Measurements from ENCODE around the gene PARP6.

PARP6 gene

DNA sequence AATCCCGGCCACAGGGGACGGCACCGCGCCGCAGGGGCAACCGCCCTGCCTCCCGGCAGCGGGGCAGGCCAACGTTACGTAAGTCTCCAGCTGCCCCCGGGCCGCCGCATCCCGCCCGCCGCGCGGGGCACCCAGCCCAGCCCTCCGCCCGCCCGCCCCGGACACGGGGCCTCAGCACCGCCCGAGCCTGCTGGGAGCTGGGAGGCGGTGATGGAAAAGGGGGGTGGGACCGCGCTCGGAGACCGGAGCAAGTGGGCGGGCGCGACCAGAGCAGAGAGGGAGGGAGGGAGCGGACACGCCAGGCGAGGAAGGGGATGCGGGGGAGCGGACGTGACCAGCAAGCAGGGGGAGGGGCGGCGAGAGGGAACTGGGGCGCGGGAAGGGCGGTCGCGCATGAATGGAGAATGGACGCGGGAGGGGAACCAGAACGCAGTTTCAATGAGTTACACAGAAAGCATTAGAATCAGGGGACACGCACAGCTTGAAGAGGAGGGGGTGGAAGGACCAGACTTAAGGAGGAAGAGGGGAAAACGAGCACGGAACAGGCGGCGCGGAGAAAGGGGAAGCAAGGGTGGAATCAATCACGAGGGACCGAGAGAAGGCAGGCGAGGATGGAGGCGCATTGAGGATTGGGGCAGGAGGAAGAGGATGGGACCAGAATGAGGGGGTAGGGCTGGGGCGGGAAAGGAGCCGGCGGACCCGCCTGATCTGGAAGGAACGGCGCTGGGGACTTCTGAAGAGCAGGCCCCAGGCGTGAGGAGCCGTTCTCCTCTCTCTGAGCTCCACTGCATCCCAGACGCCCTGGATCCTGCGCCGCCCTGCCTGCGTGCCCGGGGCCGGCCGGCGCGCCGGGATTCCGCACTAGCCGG, 41.9 kb downstream of the PARP6 start:
- peak; percentile 68 to 77 for DNase-seq

DNA sequence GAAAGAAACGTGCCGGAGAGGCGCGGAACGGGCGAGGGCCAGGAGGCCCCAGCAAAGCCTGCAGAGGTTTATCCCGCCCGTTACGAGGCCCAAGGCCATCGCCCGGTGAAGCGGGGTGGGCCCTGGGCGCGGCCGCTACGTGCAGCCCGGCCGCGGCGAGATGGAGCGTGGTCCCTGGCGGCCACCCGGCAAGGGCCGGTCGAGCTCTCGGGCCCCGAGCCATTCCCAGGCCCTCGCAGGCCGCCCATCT, 42.5 kb downstream of the PARP6 start:
- no peak for DNase-seq

DNA sequence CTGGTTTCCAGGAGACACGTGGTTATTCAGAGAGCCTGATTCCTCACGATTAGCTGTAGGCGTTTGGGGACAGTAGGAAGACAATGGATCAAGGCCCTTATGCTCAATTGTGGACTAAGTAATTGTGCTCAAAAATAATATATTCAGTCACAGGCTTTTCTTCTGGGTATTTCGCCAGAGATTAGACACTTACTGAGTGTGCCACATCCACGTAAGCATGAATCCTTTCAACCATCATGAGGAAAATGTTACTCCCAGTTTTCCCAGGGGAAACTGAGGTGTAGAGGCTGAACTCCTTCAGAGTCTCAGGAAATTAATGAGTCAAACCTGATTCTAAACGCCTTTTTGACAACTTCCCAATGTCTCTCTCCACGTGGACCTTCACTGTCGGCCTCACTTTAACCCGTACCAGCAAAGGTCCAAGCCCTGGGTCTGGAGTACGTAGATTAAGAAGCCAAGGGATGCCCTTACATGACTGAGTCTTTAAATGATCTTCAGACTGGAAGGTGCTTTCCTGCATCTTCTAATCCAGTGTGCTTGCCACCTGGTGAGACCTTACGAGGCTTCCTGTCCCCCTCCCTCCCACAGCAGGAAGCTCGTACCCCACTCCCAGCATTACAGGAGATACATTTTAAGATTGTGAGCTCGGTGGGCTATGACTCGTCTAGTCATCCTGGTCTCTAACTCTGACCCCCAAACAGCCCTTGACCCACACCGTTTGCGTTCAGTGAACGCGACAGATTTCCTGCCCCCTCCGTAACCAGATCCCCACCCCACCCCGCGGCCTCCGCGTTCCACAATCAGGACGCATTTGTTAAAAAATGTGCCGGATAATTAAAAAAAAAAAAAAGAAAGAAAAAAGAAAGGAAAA, 43.0 kb downstream of the PARP6 start:
- DNase-seq = peak; percentile 26 to 60

DNA sequence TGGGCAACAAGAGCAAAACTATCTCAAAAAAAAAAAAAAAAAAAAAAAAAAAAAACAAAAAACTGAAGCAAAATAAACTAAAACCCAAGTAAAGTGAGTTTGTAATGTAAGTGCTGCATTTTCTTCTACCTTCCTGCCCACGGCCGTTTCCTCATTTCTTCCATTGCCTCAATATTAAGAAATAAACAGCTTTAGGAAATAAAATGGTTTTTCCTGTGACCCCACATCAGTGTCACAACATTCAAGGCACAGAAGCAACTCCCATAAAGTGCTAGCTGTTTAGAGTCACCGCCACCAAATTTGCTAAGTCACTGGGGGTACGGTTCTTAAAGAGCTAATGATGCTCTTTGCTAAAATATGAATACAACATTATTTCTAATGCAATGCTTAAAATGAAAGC, 44.6 kb downstream of the PARP6 start:
- DNase-seq = peak in 1 of 2 donors; percentile 40

DNA sequence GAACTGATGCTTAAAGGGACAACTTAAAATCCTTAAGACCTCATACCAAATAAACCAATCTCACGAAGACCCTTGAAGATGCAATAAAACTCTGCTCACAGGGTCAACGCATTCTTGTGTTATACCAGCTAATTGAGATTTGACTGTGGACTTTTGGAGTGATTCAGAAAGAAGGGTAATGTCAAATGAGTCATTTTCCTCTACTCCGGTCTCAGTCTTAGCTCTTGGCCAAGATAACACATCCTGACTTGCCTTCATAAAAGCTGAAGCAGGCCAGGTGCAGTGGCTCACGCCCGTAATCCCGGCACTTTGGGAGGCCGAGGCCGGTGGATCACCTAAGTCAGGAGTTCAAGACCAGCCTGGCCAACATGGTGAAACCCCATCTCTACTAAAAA, 45.2 kb downstream of the PARP6 start:
- DNase-seq = peak; percentile 17 to 20

DNA sequence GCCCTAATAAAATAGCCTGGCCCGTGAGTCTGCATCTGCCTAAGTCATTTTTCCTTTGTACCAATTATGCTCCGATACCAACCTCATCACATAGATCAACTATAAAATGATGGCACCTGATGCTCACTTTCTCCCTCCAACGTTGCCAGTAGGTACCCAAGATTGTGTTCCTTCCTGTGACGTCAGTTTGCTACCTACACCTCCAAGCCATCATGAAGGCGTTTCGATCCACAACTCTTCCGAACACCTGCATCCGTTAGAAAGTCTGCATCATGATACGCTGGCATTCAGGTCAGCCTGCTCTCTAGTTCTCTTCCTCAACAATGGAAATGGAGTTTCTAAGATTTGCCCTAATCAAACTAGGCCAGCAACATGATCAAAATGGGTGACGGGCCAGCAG, 49.1 kb downstream of the PARP6 start:
- no peak for DNase-seq

DNA sequence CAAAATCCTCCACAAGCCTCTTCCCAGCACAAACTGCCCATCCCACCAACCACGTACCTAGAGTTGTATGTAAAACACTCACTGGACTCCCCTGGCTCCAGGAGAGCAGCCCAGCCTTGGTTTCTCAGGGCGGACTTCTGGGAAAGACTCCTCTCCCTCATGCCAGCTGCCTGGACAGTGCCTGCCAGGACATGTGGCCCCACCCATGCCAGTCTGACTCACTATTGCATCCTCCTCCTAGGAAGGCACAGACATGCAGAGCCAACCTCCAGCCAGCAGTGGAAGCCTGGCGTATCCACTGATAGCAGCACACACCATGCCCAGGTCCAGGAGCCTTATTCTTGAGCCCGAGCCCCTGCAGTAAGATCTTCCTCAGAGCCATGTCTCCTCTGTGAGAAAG, 50.0 kb downstream of the PARP6 start:
- DNase-seq = peak in 1 of 2 donors; percentile 16

DNA sequence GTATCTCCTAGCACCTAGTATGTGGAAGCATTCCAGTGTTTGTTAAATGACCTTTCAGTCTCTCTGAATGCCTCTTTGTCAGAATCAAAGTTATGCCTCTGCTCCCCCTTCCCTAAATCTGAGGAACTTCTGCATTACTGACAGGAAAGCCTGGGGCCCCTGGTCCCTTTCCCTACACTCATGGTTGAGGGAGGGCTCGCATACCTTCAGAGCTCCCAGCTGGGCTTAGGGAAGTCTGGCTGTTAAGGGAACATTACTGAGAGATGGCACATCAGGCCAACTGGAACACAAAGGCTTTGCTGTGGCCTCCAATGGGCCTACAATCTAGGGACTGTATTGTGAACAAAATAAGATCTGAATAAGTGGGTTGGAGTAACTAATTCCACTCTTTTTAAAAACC, 51.7 kb downstream of the PARP6 start:
- DNase-seq = no peak

DNA sequence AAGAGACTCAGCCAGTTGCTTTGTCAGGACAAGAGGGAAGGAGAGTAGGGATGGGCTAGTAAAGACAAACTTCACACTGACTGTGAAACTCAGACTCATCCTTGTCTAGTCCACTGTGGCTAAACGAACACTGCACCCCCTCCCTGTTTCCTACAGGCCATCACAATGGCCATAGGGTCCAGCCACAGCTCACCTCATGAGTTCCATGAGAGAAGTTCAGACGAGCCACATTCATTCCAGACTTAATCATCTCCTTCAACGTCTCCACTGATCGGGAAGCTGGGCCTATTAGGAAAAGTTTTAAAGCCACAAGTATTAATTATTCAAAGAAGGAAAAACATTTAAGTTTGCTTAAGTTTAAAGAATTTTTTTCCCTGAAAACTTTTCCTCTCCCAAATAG, 55.1 kb downstream of the PARP6 start:
- no peak for DNase-seq

DNA sequence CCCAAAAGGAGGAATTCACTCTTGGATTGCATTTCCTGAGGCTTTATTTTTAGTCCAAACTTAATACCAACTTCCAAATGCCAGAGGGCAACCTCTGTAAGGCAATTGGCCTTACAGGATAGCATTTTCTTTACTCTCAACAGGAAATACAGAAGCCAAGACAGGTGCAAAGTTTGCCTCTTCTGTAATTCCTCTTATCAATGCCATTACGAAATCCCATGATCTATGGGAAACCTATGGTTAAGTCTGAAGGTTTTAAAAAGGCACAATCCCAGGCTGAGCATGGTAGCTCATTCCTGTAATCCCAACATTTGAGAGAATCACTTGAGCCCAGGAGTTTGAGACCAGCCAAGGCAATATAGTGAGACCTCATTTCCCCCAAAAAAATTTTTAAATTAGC, 56.3 kb downstream of the PARP6 start:
- no peak for DNase-seq

DNA sequence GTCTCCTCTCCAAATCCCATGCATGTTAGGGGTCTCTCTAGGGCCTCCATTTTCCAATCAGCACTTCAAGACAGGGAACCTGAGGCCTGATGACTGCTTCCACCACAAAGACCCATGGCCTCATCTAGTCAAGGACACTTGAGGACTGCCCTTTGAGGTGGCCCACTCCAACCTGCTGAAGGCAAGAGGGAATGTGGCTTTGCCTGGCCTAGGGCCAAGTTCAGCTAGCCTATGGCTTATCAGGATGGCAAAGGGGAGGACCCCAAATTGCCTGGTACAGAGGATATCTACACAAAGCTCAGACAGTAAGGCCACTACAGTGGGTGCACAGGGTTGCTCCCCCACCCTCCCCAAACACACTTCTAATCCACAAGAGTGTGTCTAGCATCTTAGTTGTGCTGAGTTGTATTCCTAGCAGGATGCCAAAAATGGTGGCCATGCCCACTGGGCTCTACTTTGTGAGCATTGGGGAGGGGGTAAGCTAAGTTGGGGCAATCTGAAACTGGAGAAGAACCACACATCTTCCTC, 64.7 kb downstream of the PARP6 start:
- no peak for DNase-seq

DNA sequence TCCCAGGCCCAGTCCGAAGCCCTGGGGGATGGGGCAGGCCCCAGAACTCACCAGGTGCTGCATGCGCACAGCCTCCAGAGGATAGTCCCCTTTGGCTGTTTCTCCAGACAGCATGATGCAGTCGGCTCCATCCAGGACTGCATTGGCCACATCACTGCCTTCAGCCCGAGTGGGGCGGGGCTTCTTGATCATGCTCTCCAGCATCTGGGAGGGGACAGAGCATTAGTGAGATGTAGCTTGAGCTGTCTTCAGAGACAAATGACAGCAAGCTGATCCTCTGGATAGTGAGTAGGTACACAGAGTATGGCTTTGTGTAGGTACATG, 65.7 kb downstream of the PARP6 start:
- no peak for DNase-seq

DNA sequence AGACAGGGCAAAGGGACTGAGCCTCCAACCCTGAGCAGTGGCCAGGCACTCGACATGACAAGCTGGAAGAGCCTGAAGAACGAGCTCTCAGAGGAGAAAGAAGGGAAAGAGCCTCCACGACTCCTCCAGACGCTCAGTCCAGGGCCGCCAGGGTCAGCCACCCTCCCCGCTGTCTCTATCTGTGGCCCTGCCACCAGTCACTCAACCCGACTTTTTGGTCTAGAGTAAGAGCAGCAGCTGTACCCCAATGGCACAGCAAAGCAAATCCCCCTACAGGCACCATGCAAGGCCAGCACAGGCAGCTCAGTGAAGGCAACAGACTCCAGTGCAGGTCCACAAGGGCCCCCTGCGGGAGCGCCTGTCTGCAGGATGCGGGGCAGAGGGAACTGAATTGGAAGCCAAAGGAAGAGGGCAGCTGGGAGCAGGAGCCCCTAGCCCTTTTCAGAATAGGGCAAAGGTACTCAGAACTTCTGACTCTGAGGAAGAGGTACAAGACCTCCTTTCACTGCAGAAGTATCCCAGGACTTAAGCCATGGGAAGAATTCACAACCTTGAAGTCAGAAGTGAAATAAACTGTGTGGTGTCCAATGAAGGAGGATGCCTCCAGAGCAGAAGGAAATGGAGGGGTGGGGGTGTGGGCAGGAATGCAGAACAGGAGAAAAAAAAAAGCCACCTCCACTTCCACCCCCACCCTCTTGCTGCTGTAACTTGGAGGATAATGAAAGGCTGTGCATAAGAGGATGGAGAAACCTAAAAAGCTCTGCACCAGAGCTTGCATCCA, 66.3 kb downstream of the PARP6 start:
- DNase-seq = no peak

DNA sequence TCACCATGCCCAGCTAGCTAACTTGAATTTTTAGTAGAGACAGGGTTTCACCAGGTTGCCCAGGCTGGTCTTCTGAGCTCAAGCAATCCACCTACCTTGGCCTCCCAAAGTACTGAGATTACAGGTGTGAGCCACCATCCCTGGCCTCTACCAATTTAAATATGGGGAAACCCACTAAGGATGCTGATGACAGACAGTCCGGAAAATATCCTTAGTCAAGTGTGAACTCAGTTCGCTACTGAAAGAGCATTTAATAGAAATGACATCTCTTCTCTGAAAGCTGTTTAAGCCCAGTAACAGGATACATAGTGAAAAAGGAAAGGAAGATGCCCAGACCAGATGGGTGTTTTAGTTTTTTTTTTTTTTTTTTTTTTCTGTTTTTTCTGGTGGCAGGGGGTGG, 67.1 kb downstream of the PARP6 start:
- no peak for DNase-seq

DNA sequence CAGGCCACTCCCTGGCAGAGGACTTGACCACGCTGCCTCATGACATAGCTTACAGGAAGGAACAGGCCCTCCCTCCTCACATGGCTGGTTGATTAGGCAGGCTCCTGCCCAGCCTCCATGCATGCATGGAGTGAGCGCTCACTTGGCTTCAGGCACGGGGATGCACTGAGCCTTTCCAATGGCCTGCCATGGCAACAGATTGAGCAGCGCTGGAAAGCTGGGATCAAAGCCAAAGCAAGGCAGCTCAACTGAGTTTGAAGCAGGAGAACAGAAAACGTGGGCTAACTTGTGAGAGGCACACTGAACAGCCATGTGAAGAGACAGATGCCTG, 68.9 kb downstream of the PARP6 start:
- DNase-seq = no peak

DNA sequence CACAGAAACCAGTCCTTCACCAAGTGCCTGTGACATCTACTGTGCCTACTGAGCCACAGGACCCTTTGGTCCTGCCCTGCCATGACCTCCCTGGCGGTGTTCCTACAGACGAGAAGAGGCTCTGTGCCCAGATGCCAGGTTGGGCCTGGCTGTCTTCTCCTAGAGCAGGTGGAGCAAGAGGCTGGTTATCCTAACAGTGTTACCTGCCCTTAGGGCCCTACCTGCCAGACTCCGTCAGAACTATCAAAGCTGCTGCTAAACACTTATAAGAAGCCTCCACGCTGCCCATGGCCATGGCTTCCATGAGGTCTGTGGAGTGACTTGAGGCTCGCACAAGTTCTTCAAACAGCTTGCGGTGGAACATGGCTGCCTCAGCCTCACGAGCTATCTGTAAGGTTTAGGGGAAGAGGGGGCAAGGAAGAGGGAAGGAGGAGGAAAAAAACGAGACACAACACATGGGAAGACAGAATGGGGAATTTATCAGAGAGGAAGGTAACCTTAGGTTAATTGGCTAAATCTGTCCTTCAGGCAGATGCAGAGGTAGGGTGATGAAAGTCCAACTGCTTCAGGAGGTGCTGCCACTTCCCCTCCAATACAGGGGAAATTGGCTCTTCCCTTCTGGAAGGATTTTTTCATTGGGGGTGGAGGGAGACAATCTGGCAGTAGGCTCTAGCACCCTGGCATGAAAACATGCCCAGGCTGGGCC, 69.4 kb downstream of the PARP6 start:
- DNase-seq = no peak

DNA sequence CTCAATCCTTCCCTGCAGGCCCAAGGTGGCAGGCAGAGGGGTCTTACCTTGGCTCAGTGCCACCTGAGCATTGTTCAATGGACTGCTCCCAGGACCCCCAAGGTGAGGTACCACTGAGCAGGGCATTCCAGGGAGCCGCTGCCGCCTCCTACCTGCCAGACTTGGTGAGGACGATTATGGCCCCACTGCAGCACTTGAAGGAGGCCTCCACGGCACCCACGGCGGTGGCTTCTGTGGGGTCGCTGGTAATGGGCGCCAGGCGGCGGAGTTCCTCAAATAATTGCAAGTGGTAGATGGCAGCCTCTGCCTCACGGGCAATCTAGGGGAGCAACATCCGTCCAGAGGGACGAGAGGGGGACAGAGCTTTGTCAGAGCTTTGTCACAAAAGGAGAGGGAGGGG, 70.1 kb downstream of the PARP6 start:
- no peak for DNase-seq

DNA sequence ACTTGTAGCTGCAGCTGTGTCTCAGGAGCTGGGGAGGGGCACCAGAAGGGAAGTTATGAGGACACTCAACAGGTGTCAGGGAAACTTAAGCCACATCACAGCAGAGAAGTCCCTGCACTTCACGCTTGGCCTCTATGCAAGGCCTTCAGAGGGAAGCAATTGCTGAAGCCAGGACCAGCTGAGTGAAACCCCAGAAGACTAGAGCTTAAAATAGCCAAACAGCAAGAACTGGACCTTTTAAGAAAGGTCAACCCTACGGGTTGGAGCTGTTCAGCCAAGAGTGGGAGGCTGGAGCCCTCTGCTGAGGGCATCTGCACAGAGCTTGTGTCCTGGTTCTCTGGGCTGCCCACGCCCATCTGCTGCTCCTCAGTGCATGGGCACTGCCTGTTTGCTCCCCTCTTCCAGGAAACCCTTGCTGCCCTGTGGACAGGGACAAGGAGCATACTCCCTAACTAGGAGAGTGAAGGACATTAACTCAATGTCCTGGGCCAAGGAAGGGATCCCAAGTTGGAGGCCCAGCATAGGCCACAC, 70.9 kb downstream of the PARP6 start:
- DNase-seq = no peak

DNA sequence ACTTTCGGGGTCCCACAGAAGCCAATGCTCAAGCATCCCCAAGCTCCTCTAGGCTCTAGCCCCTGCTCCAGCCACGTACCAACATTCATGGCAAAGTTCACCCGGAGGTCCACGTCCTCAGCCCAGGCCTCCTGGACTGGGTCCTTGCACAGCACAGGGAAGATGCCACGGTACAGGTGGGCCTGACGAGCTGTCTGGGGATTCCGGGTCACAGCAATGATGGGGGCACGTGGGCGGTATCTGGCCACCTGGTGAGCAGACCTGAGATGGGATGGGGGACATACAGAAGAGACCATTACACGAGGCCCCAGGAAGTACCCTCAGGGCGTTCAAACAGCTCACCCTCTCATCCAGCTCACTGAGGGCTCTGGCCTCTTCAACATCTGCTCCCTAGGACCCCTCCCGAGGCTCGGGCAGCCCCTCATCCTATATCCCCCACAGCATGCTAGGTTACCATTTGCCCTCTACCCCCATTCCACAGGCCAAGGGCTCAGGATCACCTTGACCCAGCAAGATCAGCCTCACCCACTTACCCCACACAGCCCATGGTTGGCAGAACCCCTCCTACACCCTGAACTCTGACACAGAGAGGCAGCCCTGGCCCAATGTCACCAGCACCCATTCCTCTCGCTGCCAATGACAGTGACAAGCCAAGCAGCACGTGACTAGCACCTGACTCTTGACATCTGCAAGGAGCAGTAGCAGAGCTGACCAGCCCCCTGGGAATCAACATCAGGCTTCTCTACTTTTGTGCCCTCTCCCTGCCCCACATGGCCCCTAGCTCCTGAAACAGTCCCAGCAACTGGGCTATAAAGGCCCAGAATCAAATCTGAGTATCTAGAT, 71.7 kb downstream of the PARP6 start:
- DNase-seq = no peak

DNA sequence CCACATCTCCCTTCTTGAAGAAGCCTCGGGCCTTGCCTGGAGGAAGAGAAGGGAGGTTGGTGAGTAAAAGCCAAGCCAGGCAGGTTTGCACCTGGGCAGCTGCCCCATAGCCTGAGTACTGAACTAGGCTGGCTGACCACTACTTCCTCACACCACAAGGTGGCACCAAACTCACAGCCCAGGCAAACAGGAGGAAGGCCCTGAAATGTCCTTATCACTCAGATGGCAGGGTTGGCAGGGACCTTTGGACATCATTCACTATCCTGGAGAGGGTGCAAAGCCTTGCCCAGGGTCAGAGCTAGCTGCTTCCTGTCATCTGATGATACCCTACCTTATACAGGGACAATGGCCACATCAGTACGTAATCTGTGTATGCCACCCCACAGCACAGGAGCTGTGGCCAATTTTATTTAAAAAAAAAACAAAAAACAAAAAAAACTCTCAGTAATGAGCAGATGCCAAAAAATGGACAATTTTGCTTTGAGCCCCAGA, 72.6 kb downstream of the PARP6 start:
- DNase-seq = peak; percentile 74 to 80

DNA sequence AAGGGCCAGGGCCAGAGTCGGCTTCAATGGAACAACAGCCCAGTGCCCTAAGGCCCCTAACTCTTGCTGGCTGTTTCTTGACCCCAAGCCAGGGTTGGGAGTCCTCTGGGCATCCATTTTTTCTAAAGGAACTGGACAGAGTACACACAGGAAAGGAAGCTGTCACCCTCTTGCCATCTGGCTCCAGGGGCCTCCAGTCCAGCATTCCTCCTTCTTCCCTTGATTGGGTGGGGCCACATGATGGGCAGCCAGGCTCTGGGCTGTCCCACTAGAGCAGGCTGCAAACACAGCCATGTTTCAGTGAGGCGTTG, 73.2 kb downstream of the PARP6 start:
- no peak for DNase-seq

Measured in CD4-positive, alpha-beta T cell treated with Interleukin-1 beta for 1 hour (primary cell).